SH-SY5Y (cell line): Measurements from ENCODE around the gene TMEM202.

Experiments used
- GATA2 ChIP-seq: IDR thresholded peaks from 2 replicates; pipeline ENCODE4 v1.6.1; 2011; ENCODE audit warnings: mild to moderate bottlenecking, low read depth, low read length
- GATA3 ChIP-seq: IDR thresholded peaks from 2 replicates; pipeline ENCODE4 v1.6.1; 2011; ENCODE audit warnings: low read depth, mild to moderate bottlenecking, low read length, moderate library complexity

GRCh38 chr15:72456684-72457083 lies 58.6 kb downstream of the TMEM202 start:
- TF ChIP-seq GATA2, result no peak
- TF ChIP-seq GATA3, result no peak
